ENCODE results near the gene TASP1.

GRCh38 chr20:13552061-13552460 lies 86.7 kb downstream of the TASP1 start:
- TF ChIP-seq EZH2 (IDR thresholded peaks at IDR 0.05; ENCODE audit: insufficient read depth, low read length) (no peak), CTCF (IDR thresholded peaks at IDR 0.05; ENCODE audit: insufficient read depth, low read depth, low read length) (no peak)
